Measurements from ENCODE around the gene UBE2A.

DNA sequence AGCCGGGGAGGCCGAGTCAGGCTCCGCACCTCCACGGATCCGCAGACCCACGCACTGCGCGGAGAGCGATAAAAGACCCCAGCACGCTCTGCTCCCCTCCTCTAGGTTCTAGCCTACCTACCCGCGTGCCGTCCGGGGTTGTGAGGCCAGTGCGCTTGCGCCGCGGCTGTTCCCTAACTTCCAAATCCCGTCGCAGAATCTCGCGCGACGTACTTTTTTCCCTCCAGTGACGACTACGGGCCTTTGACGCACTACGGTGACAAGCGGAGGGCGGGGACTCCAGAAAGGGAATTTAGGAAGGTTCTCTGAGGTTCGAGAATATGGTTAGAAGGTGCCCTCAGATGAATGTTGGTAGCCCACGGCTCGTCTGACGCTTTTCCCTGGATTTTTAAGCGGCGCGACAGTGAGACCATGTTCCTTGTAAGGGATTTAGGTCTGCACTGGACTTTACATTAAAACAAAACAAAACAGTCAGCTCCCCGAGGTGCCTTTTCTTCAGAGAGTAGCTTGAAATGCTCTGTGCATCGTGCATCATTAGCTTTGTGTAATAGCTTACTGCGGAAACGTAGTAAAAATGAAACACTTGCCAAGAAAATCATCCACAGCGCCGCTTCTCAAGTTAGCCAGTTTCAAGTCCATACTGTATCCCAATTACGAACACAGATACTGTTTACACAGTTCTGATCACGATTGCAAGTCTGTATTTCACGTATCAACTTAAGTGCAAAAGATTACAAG, 32.1 kb downstream of the UBE2A start, which contains the start of gene NKRF:
- TF ChIP-seq CTCF (IDR thresholded peaks at IDR 0.05) (no peak), POLR2A (IDR thresholded peaks at IDR 0.05) (peak; percentile 53)
